Body of pancreas (tissue), 4 donors: ENCODE data around the gene CUL4A.

Experiments used
- POLR2A ChIP-seq, 3 donors: fragments of 450-650 bp; IDR thresholded peaks; one replicate each; pipeline ENCODE4 v1.6.1; 2016; ENCODE audit warnings: antibody characterized with exemption in 3 of 3, mild to moderate bottlenecking in 2 of 3
- TF ChIP-seq, protein P1 (sequence below), 7 experiments: fragments of 450-650 bp in 4 of 7; fragments of 200-600 bp in 3 of 7; sonication (generic) in 3 of 7; IDR thresholded peaks; one replicate each; pipeline ENCODE4 v1.5.1; 2016 to 2019; ENCODE audit warnings: antibody characterized with exemption in 7 of 7

DNA sequence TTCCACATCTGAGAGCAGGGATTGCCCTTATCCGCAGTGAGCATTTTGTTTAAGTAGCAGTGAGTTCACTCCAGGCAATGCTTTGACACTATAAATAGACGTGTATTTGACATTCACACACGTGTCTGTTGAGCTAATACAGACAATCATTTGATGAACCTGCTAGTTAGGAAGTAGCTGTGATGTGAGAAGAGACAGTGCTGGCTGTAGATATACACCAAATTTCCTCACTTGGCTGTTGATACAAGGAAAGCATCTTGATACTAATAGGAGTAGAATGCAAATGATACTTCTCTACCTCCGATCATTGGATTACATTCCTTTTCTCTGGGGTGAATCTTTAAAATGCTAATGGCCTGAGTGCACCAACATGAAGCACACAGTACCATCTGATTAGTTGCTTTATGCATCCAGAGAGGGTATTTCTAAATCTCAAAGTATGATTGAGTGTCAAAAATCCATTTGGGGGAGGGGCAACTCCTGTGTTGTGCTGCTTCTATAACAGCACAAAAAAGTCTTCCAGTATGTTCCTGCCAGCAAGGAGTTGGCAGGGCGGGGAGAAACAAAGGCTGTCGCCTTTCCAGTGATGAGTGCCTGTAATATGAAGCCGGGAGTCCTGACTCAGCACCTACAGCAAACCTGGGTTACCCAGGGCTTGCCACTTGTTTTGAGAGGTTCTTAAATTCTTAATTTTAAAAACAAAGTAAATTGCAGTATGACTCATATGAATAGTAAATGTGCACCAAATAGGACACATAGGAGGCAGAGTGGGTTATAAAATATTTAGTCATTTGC lies 7.0 kb downstream of the CUL4A start:
- TF ChIP-seq, protein P1, sequence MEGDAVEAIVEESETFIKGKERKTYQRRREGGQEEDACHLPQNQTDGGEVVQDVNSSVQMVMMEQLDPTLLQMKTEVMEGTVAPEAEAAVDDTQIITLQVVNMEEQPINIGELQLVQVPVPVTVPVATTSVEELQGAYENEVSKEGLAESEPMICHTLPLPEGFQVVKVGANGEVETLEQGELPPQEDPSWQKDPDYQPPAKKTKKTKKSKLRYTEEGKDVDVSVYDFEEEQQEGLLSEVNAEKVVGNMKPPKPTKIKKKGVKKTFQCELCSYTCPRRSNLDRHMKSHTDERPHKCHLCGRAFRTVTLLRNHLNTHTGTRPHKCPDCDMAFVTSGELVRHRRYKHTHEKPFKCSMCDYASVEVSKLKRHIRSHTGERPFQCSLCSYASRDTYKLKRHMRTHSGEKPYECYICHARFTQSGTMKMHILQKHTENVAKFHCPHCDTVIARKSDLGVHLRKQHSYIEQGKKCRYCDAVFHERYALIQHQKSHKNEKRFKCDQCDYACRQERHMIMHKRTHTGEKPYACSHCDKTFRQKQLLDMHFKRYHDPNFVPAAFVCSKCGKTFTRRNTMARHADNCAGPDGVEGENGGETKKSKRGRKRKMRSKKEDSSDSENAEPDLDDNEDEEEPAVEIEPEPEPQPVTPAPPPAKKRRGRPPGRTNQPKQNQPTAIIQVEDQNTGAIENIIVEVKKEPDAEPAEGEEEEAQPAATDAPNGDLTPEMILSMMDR (IDR thresholded peaks at IDR 0.05), result no peak
- TF ChIP-seq POLR2A (IDR thresholded peaks at IDR 0.05), result no peak
